GM18858 (cell line): Measurements from ENCODE around the gene NPEPL1.

Experiments
- ATAC-seq: cut with Tn5 transposase; IDR thresholded peaks from one replicate; pipeline ENCODE4 v1.9.1; 2021; ENCODE audit not compliant: unreplicated experiment

The NPEPL1 gene

DNA sequence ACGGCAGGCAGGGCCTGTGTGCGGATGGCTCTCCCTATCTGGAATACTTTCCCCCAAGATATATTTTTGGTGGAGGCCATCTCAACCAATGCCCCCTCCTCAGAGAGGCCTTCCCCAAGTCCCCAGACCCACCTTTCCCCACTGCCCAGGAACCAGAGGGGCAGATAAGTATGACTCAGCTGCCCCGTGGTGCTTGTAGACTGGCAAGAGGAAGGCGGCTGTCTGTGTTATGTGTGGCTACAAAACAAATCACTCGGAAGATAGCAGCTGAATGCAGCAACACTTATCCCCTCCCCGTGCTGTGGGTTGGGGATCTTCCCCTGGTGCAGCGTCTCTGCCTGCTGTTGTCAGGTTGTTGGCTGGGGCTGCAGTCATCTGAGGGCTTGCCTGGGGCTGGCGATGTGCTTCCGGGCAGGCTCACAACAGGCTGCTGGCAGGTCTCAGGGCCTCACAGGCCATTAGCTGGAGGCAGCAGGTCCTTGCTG lies 7.1 kb downstream of the NPEPL1 start:
- ATAC-seq = no peak

DNA sequence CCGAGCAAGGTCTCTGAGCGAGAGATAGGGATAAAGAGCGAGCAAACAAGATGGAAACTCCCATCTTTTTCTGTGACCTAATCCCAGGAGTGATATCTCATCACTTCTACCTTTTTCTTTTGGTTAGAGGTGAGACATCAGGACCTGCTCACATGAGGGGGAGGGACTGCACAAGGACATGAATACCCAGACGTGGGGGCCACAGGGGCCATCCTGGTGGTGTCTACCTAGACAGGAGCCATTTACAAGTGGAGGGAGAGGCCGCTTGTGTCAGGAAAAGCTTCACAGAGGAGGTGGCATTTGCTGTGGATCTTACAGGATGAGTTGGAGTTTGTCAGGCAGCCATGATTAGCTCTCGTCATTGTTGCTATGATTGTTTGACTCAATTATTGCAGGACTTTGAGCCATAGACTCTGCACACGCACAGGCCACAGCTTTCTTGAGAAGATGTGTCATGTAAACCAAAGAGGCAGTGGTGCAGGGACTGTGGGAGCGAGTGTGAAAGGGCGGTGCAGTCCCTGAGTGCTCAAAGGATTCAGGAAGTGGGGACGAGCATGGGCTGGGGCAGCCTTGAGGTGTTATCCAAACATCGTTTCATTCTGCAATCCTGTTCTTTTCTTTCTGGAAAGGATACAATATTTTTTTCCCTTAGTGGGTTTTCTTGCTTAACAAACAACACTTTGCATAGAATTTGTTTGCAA lies 7.7 kb downstream of the NPEPL1 start:
- no peak for ATAC-seq

DNA sequence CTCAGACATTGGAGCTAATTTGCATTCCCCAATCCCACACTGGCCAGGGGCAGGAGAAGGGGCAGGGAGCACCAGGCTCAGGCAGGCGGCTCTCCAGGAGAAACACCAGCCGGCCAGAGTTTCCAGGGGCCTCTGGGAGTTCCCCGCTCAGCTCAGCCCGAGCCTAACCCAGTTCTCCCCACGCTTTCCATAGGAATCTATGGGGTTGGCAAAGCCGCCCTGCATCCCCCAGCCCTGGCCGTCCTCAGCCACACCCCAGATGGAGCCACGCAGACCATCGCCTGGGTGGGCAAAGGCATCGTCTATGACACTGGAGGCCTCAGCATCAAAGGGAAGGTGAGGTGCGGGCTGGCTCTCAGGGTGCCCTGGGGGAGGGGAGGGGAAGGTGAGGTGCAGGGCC lies 8.2 kb downstream of the NPEPL1 start:
- no peak for ATAC-seq

DNA sequence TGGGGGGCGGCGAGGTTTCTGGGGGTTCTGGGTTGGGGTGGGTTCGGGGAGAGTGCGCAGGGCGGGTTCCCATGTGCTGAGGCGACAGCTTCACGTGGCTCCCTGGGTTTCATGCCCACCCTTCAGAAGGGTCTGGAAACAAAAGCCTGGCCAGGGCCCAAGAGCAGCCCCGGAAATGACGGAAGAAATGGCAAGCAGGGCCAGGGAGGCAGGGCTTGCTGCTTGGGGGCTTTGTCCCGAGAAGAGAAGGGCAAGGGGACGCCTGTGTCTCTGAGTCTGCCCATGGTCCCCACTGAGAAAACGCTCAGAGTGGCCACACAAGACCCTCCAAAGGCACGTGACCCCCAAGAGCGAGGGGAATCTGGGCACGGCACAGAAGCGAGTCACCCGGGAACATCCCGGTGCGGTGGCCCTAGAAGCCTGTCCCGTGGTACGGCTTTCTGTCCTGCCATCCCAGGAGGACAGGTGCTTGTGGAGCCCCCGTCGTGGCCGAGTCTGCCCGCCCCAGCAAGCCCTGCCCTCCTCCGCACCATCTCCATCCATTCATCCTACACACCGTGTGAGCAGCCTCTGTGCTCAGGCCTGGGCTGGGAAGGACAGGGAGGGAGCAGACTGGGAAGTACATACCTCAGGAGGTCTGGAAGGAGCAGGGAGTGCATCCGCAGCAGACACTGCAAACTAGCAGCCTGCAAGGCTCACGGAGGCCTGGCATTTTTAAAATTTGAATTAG lies 9.0 kb downstream of the NPEPL1 start:
- ATAC-seq = no peak

DNA sequence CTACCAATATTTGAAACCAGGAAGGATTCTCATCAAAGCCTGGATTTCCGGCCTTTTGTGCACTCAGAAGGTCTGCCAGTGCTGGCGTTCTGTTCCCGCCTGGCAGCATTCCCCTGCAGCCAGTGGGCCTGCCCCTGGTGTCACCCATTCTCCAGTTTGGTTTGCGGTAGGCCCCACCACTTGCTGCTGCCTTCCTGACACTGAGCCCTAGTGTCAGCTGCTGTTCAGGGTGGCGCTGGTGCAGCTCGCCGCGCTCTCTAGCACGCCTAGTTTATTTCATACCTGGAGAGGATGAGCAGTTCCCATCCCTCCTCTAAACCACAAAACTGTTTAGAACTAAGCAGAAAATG lies 9.5 kb downstream of the NPEPL1 start:
- no peak for ATAC-seq

DNA sequence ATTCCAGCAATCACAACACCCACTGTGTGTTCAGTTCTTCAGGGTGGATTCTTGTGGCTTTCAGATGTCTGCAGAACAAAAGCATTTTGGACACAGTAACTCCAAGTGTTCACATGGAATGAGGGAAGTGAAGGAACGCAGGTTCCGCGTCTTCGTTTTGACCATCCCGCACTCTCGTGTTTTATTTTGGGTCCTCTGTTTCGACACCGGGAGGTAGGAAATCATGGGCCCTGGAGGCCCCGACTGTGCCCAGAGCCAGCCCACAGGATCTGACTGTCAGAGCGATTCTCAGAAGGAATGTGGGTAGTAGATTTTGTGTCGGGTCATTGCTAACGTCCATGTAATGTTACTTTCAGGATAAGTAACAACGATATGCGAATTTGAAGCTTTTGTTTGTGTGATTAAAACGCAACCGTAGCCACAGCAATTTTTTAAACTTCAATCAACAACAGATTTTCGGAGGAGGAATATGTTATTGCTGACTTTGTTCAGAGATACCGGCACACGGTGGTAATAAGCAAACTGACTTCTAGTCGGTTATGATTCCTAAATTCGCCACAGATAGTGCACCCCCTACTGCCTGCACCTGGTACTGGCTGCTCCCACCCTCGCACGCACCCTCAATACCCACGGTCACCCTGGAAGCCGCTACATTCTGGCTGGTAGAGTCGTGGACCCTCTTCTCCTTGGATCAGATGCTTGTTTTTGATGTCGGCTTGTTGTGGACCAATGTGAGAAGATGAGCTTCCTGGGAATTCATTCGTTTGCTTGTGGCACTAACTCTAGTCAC lies 10.5 kb downstream of the NPEPL1 start:
- ATAC-seq = no peak

DNA sequence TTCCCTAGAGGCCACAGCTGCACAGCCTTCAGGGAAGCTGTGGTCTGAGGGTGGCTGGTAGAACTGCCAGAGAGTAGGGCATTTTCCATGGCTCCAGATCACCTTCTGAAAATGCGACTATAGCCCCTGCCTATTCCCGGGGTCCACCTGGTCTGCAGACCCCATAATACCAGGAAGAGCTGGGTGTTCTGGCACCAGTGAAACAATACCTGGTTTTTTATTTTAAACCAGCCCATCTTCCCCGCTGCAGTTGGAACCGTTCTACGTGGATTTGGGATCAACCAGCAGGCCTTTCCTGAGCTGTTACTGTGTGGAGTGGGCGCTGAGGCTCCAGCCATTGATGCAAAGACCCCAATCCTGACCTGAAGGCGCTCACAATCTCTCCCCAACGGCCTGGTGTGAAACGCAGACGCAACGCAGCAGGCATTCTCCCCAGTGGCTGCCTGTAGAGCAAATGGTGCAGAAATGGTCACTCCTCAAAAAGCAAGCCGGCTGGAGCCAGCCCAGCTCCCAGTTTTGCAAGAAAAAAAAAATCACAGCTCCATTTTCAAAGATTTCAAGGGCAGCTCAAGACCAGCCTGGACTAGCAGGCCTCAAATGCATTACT lies 11.3 kb downstream of the NPEPL1 start:
- ATAC-seq = no peak

DNA sequence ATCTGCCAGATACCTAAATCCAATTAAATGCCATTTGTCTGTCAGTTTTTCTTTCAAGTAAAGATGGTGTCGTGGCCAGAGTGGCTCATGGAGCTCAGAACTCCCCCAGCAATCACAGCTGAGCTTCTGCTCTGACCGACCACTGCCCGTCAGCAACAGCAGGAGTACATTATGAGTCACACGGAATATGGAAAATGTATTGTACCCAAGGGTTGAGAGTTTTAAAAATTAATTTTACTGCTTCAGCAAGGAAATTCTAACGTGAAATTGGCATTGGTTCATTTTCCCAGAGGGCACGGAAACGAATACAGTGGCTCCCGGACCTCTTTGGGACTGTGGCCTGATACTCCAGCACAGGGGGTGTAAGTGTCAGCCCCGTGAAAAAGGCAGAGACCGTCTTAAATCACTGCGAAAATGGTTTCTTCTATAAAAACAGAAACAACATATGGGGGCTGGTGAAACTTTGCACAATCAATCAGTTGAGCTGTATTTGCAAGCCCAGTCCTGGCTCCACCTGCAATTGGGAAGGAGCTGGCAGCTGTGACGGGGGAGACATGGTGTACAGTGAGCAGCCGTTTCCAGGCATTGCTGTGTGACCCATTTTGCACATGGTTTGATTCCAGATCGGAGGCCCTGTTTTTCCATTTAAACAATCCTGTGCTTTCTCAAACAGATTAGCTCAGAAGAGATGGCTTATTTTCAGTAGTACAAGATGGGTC lies 12.8 kb downstream of the NPEPL1 start:
- no peak for ATAC-seq

DNA sequence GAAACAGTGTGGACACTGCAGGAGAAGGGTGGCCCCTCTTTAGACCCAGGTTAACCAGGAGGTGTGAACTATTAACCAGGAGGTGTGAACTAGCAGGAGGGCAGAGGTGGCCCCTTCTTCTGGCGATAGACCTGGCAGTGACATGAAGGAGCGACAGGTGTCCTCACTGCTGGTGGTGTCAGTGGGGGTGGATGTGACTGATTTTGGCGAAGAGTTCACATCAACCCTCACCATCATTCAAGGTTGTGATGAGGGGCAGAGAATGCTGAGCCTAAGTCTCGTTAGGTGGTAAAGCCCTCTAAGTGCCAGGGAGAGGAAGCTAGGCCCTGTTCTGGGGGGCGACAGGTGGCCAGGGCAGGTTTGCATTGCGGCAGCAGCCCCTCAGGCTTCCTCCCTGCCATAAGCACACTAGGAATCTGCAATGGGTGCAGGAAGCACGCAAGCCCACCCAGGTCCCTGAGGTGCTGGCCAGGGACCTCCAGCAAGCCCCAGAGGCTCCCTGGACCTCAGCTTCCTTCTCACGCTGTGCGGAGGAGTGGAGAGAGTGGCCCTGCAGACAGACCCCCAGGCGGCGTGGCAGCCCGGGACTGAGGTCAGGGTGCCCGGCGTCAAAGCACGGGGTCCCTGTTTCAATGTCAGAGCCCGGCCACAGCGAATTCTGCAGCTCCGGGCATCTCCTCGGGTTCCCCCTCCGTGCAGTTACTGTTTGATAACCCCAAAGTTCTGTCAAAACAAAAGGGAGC lies 13.7 kb downstream of the NPEPL1 start:
- ATAC-seq = no peak

DNA sequence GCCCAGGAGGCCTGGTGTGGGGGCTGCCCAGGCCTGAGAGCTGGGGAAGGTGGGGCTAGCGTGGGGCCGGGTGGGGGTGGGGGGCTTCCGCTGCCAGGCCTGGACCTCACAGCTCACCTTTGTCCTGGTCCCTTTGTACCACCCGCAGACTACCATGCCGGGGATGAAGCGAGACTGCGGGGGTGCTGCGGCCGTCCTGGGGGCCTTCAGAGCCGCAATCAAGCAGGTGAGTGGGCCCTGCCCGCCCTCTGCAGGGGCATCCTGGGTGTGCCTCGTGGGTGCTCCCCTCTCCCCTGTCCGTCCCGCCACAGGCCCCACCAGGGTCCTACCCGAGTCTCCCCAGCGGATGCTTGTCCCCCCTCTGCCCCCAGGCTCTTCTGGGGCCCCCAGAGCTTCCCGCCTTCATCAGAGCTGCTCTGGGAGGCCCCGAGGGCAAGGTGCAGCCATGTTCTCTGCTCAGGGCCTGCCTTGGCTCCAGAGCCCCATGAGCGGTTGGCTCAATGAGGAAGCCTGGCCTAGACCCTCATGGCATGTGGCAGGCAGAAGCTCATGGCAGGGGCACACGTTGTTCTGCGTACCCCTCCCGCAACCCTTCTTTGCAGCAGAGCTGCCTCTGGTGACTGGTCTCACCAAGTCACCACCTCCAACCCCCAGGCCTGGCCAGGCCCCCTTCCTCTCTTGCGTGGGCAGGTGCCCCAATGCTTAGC lies 14.5 kb downstream of the NPEPL1 start:
- ATAC-seq = no peak

DNA sequence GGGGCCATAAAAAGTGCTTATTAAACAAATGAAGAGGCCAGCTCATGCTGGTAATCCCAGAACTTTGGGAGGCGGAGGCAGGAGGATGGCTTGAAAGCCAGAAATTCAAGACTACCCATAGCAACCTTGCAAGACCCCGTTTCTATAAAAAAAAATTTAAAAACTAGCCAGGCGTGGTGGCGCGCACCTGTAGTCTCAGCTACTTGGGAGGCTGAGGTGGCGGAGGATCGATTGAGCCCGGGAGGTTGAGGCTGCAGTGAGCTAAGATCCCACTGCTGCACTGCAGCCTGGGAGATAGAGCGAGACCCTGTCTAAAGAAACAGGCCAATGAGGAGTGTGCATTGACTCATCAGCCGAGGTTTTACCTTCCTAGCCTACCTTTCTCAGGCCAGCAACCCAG lies 15.2 kb downstream of the NPEPL1 start:
- ATAC-seq = no peak

DNA sequence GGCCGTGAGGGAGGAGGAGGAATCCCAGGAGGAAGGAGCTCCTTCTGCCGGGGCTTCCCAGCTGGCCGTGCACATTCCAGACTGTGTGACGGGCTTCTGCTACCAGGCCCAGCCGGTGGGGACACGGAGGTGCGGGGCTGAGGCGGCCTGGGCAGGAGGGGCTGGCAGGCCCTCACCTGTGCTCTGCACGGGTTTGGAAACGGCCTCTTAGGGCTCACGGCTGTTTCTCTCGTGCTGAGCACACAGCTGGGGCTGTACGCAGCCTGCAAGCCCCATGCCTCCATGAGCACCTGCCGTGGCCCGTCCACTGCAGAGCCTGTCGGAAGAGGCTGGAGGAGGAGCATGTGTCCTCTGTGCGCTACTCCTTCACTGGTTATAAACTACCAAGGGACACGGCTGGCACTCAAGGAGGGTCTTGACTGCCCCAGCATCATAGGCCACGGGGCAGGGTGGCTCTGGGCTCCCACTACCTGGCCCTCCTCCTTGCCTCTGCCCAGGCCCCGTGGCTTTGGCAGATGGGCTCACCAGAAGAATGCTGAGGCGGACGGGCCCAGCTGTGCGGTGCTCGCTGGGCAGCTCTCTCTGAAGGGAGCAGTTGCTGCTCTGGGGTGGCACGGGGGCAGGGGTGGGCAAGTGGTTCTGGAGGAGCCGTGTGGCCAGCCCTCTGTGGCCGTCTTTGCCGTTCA lies 15.8 kb downstream of the NPEPL1 start:
- no peak for ATAC-seq

DNA sequence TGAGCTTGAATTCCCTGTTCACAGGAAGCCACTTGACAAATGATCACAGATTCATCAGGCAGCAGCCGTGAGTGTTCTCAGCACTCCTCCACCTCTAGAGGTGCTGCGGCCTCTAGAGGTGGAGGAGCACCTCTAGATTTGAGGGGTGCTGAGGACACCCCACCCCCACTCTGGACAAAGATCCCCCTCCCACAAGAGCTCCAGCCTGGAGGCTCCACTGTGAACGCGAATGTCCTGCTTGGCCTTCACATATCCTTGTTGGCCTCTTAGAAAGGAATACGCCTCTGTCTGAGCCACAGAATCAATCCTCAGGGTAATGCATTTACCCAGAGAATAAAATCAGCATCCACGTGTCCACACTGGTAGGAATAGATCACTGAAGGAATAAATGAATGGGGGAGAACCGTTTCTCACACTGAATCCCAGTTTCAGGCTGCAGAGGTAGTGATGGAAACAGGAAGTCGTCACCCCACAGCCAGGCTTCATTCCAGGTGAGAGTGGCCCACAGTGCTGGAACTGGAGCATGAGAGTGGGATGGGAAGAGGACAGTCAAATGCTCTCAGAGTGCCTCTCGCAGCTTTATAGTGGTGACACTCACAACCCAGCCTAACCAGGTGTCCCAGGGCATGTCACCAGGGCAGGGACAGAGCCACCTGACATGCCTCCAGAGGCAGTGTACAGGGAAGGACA lies 16.6 kb downstream of the NPEPL1 start:
- no peak for ATAC-seq

DNA sequence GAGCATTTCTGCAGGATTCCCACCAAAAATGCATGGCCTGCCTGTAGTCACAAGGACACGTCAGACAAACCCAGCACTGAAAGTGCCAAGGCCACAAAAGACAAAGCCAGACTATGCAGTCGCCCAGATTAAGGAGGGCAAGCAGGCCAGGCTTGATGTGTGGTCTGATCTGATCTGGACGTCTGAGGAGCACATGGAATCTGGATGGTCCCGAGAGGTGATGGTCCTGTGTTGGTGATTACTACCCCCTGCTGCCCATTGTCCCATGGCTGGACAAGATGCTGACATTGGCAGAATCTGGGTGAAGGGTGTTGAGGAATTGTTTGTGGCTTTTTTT lies 17.1 kb downstream of the NPEPL1 start:
- no peak for ATAC-seq

DNA sequence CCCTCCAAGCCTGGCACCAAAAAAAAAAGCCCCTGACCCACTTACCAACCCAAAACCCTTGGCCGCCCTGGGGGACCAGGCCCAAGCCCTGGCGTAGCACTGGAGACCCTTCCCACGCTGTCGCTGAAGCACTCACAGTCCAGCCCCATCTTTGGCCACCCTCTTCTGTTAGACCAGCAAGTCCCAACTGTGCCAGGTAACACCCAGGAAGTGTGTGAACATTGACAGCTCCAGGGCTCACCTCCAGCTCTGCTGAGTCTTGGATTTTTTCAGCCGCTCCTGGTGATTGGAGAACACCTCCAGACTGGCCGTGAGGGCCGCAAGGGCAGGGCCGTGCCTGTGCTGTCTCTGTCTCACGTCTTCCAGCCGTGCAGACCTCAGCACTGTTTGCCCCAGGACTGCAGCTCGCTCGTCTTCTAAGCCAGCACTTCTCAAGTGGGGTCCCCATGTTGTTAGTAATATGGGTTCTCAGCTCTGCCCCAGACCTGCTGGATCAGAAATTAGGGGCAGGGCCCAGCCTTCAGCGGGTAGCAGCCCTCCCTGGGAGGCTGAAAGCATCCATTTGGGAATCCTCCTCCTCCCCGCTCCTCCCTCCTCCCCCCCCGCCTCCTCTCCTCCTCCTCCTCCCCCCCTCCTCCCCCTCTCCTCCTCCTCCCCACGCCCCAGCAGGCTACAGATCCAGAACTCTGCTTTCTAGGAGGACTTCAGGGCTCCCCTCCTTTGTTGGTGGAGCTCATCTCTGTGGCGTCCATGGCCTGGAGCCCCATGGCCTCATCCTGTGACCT lies 18.1 kb downstream of the NPEPL1 start:
- ATAC-seq = no peak

DNA sequence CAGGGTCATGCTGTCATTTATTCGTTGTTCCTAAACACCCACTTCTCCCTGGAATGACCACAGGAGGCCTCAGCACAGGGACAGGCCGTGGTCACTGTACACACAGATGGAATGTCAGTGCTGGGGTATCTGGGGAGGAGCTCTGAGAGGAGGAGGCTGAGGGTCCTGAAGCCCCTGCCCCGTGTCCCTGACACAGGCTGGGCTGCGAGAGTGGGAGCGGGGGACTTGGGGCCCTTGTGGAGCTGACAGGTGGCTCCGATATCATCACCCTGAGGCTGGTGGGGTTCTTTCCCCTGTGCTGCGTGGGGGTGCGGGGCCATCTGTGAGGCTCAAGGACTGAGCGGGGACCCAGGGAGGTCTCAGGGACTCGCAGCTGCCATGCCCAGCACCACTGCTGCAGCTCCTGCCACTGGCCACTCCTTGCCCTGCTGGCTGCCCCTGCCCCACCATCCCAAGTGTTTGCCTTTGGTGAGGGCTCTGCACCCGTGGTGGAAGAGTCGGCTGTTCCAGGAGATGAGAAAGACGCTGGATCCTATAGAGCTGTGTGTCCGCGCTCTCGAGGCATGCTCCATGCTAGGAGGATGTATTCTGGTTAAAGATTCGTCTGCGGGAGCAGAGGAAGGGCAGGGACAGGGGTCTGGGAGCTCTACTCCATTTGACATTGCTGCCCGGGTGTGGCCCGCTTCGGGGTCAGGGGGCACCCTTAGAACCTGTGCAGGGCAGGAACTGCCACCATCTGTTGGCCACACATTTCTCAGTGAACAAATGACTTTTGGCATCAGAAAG lies 18.9 kb downstream of the NPEPL1 start:
- no peak for ATAC-seq
